Type B pancreatic cell (in vitro differentiated cells): ENCODE measurements around the gene CCNC. TPM values are rescaled to one million over a fixed set of nuclear protein-coding genes. Genes with fewer than 3 reads are reported as not detected.

Experiments used
- DNase-seq: peaks from one replicate; pipeline ENCODE4 v3.0.0; 2021; ENCODE audit warnings: mixed read lengths; ENCODE audit not compliant: unreplicated experiment; ENCODE audit errors: extremely low spot score
- H3K27ac Mint-ChIP-seq: 2 replicates; pipeline ENCODE4 v1.8.0; 2021; ENCODE audit warnings: mild to moderate bottlenecking, mixed read lengths
- H3K27me3 Mint-ChIP-seq: 2 replicates; pipeline ENCODE4 v1.8.0; 2021; ENCODE audit warnings: mixed read lengths
- H3K36me3 Mint-ChIP-seq: 2 replicates; pipeline ENCODE4 v1.8.0; 2021; ENCODE audit warnings: mixed read lengths
- H3K4me1 Mint-ChIP-seq: one replicate; pipeline ENCODE4 v1.8.0; 2021; ENCODE audit warnings: mixed read lengths; ENCODE audit not compliant: unreplicated experiment
- H3K4me3 Mint-ChIP-seq: 2 replicates; pipeline ENCODE4 v1.8.0; 2021; ENCODE audit warnings: mild to moderate bottlenecking, mixed read lengths
- H3K9me3 Mint-ChIP-seq: 2 replicates; pipeline ENCODE4 v1.8.0; 2021; ENCODE audit warnings: mixed read lengths
- total RNA-seq: library from RNA; stranded (reverse); gene quantifications from 2 replicates; pipeline ENCODE4 v1.2.1, GENCODE V29; 2021; ENCODE audit warnings: low replicate concordance
- TF ChIP-seq, protein P1 (sequence below): fragments of 200-600 bp; sonication (generic); conservative IDR thresholded peaks from 2 replicates; pipeline ENCODE4 v1.5.0; 2021; ENCODE audit warnings: antibody characterized with exemption, mild to moderate bottlenecking

The CCNC gene
- total RNA-seq, 1 donor from 2014 or later: 52.0 TPM

DNA sequence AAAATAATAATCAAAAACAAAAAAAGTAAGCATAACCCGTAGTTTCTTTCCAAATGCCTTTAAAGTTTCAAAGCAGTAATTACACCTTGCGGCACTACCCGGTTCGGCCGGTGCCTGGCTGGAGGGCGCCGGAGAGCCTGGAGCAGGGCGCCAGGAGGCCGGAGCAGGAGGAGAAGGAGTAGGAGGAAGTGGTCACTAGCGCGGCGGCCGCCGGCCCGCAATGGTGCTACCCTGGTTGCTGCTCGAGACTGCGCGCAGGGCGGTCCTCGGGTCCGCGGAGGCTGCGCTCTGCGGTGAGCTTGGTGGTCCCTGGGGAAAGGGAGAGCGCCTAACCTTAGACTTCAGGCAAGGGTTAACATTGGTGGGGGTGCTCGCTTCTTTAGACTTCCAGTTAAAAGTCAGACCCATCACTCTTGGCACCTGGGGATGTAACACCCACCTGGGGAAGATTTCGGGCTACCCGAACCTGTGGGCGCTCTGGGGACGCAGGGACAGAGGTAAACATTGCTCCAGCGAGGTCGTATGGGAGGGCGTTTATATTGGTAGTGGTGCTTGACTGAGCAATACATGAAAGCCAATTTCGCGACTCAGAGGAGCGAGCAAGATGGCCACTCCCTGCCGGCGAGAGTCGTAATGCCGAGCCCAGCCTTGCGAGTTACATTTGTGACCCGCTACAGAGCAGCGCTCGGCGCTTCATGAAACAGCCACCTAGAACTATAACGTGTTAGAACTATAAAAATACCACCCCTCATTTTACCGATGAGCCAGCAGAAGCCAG lies 47.4 kb downstream of the CCNC start:
- Mint-ChIP-seq H3K36me3 (peaks cover 3% of the 10 kb centered on the region), H3K4me3 (peak overlapping the region; percentile 99), H3K9me3 (no peaks in the 10 kb centered on the region), H3K27me3 (no peaks in the 10 kb centered on the region), H3K4me1 (peaks cover 12% of the 10 kb centered on the region), H3K27ac (peak overlapping the region; percentile 98)
- TF ChIP-seq, protein P1, sequence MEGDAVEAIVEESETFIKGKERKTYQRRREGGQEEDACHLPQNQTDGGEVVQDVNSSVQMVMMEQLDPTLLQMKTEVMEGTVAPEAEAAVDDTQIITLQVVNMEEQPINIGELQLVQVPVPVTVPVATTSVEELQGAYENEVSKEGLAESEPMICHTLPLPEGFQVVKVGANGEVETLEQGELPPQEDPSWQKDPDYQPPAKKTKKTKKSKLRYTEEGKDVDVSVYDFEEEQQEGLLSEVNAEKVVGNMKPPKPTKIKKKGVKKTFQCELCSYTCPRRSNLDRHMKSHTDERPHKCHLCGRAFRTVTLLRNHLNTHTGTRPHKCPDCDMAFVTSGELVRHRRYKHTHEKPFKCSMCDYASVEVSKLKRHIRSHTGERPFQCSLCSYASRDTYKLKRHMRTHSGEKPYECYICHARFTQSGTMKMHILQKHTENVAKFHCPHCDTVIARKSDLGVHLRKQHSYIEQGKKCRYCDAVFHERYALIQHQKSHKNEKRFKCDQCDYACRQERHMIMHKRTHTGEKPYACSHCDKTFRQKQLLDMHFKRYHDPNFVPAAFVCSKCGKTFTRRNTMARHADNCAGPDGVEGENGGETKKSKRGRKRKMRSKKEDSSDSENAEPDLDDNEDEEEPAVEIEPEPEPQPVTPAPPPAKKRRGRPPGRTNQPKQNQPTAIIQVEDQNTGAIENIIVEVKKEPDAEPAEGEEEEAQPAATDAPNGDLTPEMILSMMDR: peak; percentile 84
- peak; percentile 80 for DNase-seq

DNA sequence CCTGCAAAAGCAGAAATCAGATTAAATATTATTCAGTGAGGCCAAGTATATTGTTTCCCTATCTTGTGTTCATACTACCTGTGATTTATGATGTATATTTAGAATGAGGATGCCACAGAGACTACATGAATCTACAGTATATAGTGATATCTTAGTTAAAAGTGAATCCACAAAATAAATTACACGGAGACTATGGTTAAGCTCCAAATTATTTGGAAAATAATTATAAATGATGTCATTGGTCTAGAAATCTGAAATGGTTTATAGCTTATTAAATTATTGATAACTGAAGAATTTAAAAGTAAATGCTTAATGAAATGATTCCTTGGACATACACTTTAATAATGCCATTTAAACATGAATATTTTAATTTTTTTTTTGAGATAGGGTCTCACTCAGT lies 49.0 kb downstream of the CCNC start:
- H3K27ac Mint-ChIP-seq: no peak overlapping the region
- no peaks in the 10 kb centered on the region for H3K27me3 Mint-ChIP-seq
- no peak overlapping the region for H3K4me3 Mint-ChIP-seq
- peaks cover 13% of the 10 kb centered on the region for H3K4me1 Mint-ChIP-seq
- no peaks in the 10 kb centered on the region for H3K9me3 Mint-ChIP-seq
- DNase-seq: no peak
- H3K36me3 Mint-ChIP-seq: peaks cover 3% of the 10 kb centered on the region
- TF ChIP-seq, protein P1: no peak

DNA sequence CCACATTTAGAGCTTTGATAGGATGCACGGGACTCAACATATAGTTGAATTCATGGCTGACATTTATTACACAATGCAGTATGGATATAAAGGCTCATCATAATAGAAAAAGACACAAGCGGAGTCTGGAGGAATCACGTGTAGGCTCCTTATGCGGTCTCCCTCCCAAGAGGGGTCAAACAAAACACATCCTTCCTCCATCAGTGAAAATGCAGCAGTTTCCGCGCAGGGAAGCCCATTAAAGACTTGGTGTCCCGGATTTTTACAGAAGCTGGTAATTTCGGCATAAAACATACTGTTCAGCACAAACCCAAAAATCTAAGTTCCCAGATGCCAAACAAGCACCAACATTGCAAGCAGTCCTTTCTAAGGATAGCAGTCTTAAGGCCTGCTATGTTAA lies 54.4 kb downstream of the CCNC start:
- H3K27me3 Mint-ChIP-seq: no peaks in the 10 kb centered on the region
- no peaks in the 10 kb centered on the region for H3K9me3 Mint-ChIP-seq
- H3K4me1 Mint-ChIP-seq: peaks cover 26% of the 10 kb centered on the region
- TF ChIP-seq, protein P1: no peak
- peak overlapping the region; percentile 79 for H3K27ac Mint-ChIP-seq
- H3K36me3 Mint-ChIP-seq: peaks cover 3% of the 10 kb centered on the region
- DNase-seq: no peak
- peak overlapping the region; percentile 95 for H3K4me3 Mint-ChIP-seq

DNA sequence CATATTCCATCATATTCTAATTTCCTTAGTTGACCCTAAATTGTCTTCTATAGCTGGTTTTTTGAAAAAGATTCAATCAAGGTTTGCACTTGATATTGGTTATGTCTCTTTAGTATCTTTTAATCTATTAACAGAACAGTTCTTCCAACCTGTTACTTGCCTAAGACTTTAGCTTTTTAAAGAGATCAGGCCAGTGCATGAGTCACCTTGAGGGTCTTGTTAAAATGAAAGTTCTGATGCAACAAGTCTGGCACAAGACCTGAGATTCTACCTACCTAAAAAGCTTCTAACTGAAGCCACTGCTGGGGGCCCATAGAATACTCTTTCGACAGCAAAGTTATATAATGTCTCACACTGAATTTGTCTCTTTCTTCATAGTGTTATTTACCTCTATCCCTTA lies 56.4 kb downstream of the CCNC start:
- peaks cover 26% of the 10 kb centered on the region for H3K4me1 Mint-ChIP-seq
- TF ChIP-seq, protein P1: no peak
- H3K4me3 Mint-ChIP-seq: no peak overlapping the region
- H3K27ac Mint-ChIP-seq: no peak overlapping the region
- no peaks in the 10 kb centered on the region for H3K27me3 Mint-ChIP-seq
- no peak for DNase-seq
- no peaks in the 10 kb centered on the region for H3K9me3 Mint-ChIP-seq
- H3K36me3 Mint-ChIP-seq: peaks cover 3% of the 10 kb centered on the region

DNA sequence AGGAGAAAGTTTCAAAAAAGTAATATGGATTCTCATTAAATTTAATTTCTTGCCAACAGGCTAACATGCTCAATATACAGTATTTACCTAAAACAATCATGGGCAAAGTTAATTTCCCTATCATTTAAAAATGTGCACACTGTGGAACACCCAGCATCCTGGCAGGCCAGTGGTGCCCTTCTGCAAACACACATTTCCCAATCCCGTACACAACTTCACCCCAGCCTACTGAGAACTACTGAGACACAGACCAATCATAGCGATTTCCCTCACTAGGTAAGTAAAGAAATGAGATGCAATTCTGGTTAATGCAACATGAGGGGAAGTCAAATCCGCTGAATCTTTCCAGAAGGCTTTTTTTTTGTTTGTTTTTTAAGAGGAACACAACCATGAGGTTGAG lies 60.8 kb downstream of the CCNC start:
- Mint-ChIP-seq H3K4me1 (peaks cover 2% of the 10 kb centered on the region), H3K9me3 (no peaks in the 10 kb centered on the region), H3K36me3 (peaks cover 6% of the 10 kb centered on the region), H3K4me3 (no peak overlapping the region), H3K27ac (no peak overlapping the region), H3K27me3 (no peaks in the 10 kb centered on the region)
- TF ChIP-seq, protein P1: no peak
- DNase-seq: no peak
